Progenitor cell of endocrine pancreas (in vitro differentiated cells): ENCODE measurements around the gene SCARF2. TPM values are rescaled to one million over a fixed set of nuclear protein-coding genes. Genes with fewer than 3 reads are reported as not detected.

Source experiments
- DNase-seq: peaks from one replicate; pipeline ENCODE4 v3.0.0; 2021; ENCODE audit warnings: low spot score; ENCODE audit not compliant: unreplicated experiment
- H3K27ac Mint-ChIP-seq: 2 replicates; pipeline ENCODE4 v1.8.0; 2021; ENCODE audit warnings: mild to moderate bottlenecking, moderate library complexity, mixed read lengths
- H3K27me3 Mint-ChIP-seq: 2 replicates; pipeline ENCODE4 v1.8.0; 2021; ENCODE audit warnings: mixed read lengths
- H3K36me3 Mint-ChIP-seq: 2 replicates; pipeline ENCODE4 v1.8.0; 2022; ENCODE audit warnings: mixed read lengths; ENCODE audit not compliant: insufficient read depth
- H3K4me1 Mint-ChIP-seq: 2 replicates; pipeline ENCODE4 v1.8.0; 2021; ENCODE audit warnings: low read depth, mixed read lengths
- H3K4me3 Mint-ChIP-seq: 2 replicates; pipeline ENCODE4 v1.8.0; 2021; ENCODE audit warnings: low read depth, mild to moderate bottlenecking, moderate library complexity, mixed read lengths
- H3K9me3 Mint-ChIP-seq: 2 replicates; pipeline ENCODE4 v1.8.0; 2021; ENCODE audit warnings: low read depth, mixed read lengths
- CTCF ChIP-seq: fragments of 200-600 bp; sonication (generic); IDR thresholded peaks from one replicate; pipeline ENCODE4 v1.5.0; 2021; ENCODE audit warnings: antibody characterized with exemption, mild to moderate bottlenecking; ENCODE audit not compliant: unreplicated experiment
- total RNA-seq: library from RNA; stranded (reverse); gene quantifications from 2 replicates; pipeline ENCODE4 v1.2.1, GENCODE V29; 2021

The SCARF2 gene
- total RNA-seq, 1 donor from 2014 or later: 14.4 TPM

GRCh38 chr22:20425566-20426258 lies 11.9 kb downstream of the SCARF2 start:
- no peaks in the 10 kb centered on the region for H3K9me3 Mint-ChIP-seq
- H3K27me3 Mint-ChIP-seq: peaks cover 8% of the 10 kb centered on the region

DNA sequence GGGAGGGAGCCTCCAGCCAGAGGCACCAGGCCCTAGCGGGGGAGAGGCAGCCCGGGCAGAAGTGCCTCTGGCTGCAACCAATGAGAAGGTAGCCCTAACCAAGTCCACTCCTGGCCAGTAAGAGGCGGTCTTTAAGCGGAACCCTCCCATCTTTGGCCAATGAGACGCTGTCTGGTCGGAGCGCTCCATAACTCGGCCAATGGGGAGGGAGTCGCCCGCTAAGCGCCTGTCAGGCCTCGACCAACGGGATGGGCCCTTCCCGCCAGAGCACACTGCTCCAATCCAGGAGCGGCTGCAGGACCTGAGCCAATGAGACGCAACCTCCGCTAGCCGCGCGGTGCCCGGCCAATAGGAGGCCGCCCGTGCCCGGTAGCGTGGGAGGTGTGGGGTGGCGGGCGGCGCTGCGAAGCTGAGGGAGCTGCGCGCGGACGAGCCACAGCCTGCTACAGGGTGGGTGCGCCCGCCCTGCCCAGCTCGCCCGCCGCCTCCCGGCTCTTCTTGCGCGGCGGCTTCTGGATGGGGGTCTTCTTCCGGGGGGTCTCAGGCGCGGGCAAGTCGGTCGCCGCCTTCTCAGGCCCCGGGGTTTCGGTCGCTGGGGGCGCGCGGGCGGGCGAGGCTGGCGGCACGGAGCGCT lies 12.6 kb downstream of the SCARF2 start:
- no peaks in the 10 kb centered on the region for H3K9me3 Mint-ChIP-seq
- no peaks in the 10 kb centered on the region for H3K4me1 Mint-ChIP-seq
- H3K27ac Mint-ChIP-seq: no peak overlapping the region
- H3K27me3 Mint-ChIP-seq: peaks cover 4% of the 10 kb centered on the region
- TF ChIP-seq CTCF: no peak
- H3K4me3 Mint-ChIP-seq: no peak overlapping the region
- DNase-seq: no peak
- H3K36me3 Mint-ChIP-seq: peaks cover 18% of the 10 kb centered on the region

More at GRCh38 chr22:20425566-20426258, 11.9 kb downstream of the SCARF2 start:
- DNase-seq: no peak
- H3K4me3 Mint-ChIP-seq: no peak overlapping the region
- TF ChIP-seq CTCF: no peak
- H3K27ac Mint-ChIP-seq: no peak overlapping the region
- H3K36me3 Mint-ChIP-seq: peaks cover 18% of the 10 kb centered on the region
- H3K4me1 Mint-ChIP-seq: no peaks in the 10 kb centered on the region

DNA sequence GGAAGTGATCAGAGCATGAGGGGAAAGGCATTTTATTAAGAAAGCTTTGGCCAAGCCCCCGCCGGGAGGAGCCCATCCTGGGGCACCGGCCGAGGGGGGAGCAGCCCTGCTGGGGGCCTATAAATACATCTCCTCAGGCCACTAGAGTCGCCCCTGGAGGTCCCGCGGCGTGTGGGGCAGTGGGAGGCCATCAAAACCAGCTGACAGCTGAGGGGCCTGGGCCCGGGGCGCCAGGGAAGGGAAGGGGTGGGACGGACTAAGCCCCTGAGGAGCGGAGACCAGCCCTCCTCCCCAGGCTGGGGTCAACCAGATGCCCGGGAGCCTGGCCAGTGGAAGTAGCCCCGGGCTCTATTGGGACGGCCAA lies 13.1 kb downstream of the SCARF2 start:
- DNase-seq: no peak
- H3K4me3 Mint-ChIP-seq: no peak overlapping the region
- no peaks in the 10 kb centered on the region for H3K9me3 Mint-ChIP-seq
- peaks cover 18% of the 10 kb centered on the region for H3K36me3 Mint-ChIP-seq
- no peak overlapping the region for H3K27ac Mint-ChIP-seq
- no peak for TF ChIP-seq CTCF
- H3K4me1 Mint-ChIP-seq: no peaks in the 10 kb centered on the region
- peaks cover 4% of the 10 kb centered on the region for H3K27me3 Mint-ChIP-seq

DNA sequence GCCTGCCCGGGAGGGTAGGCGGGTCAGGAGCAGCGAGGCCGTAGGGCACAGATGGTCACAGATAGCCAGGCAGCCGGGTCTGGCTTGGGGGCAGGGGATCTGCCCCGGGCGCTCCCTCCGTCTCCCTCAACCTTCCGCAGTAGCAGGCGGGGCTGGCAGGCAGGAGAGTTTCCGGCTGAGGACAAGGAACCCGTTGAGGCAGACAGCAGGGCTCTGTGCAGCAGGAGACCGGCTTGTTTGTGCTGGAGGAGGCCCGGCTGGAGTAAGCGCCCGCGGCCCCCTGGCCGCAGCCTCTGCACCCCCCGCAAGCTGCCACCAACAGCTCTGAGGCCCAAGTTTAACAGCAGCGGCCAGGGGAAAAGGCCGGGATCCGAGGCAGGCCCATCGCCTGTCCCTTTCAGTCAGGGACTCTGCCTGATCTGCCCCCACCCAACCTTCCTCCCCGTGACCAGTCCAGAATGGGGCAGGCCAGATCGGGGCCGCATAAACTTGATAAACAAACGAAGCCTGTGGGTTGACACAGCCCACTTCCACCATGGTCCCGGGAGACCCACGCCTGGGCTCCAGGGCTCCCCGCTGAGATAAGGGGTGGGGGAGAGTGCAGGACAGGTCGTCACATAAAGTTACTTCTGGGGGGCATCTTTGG lies 13.6 kb downstream of the SCARF2 start:
- no peak for TF ChIP-seq CTCF
- no peaks in the 10 kb centered on the region for H3K4me1 Mint-ChIP-seq
- H3K36me3 Mint-ChIP-seq: peaks cover 17% of the 10 kb centered on the region
- no peak for DNase-seq
- no peaks in the 10 kb centered on the region for H3K9me3 Mint-ChIP-seq
- no peak overlapping the region for H3K4me3 Mint-ChIP-seq
- H3K27ac Mint-ChIP-seq: no peak overlapping the region
- H3K27me3 Mint-ChIP-seq: peaks cover 3% of the 10 kb centered on the region

DNA sequence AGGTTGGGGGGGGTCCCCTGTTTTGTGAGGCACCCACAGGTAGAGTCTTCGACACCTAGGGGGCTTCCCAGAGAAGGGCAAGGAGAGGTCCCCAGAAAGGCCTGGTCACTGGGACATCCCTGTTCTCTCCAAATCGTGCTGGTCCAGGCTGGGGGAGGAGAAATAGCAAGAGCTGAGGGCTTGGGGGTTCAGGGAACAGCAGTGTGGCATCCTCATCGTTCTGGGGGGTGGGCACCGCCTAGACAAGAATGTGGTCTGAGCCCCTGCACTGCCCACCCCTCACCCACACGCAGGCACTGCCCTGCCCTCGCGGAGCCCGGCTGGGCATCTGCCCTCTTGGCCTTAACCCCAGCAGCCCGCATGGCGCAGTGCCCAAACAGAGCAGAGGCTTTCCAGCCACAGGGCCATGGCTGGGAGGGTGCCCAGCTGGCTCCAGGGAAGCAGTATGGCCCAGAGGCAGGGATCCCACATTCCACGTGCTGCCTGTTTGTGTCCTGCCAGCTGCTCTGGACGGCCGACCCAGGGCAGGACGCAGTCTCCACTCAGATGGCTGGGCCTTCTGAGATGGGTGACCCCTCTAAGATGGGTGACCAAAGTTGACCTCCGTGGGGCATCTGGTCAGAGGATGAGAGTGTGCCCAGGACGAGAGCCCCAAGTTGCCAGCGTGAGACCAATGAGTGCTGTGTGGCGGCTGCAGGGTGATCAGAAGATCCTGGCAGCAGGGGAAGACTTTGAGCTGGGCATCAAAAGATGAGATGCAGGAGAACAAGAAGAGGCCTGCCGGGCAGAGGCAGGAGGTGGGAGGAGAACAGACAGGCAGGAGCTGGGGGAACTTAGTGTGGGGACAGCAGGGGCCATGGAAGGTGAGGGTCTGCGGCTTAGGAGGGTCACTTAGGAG lies 14.4 kb downstream of the SCARF2 start:
- no peak for TF ChIP-seq CTCF
- no peak overlapping the region for H3K4me3 Mint-ChIP-seq
- H3K9me3 Mint-ChIP-seq: no peaks in the 10 kb centered on the region
- no peaks in the 10 kb centered on the region for H3K4me1 Mint-ChIP-seq
- H3K27me3 Mint-ChIP-seq: no peaks in the 10 kb centered on the region
- DNase-seq: no peak
- H3K27ac Mint-ChIP-seq: peak overlapping the region; percentile 11
- peaks cover 14% of the 10 kb centered on the region for H3K36me3 Mint-ChIP-seq
